ENCODE measurements around the gene FBN1.

GRCh38 chr15:48624700-48625099, 20.8 kb downstream of the FBN1 start:
- TF ChIP-seq CTCF (conservative IDR thresholded peaks at IDR 0.05 in 1 of 2, IDR thresholded peaks at IDR 0.05 in 1 of 2; ENCODE audit: extremely low read depth in 1 of 2, insufficient read depth in 1 of 2, low read depth in 1 of 2, low read length in 2 of 2) (no peak), EZH2 (IDR thresholded peaks at IDR 0.05; ENCODE audit: borderline replicate concordance, low read length) (no peak)

All from mammary epithelial cell (primary cell).